SIG-M5 (cell line): ENCODE measurements around the gene HDGFL1.

Experiments used
- DNase-seq: peaks from one replicate; lab custom pipeline; 2025; lab: John Stamatoyannopoulos, UW

HDGFL1 gene

GRCh38 chr6:22590423-22590822 is 21.1 kb downstream of the HDGFL1 start:
- DNase-seq = no peak

GRCh38 chr6:22593895-22594294 is 24.5 kb downstream of the HDGFL1 start:
- DNase-seq = no peak

- no peak for DNase-seq
Observed at GRCh38 chr6:22596011-22596410, 26.6 kb downstream of the HDGFL1 start.

GRCh38 chr6:22598339-22598738 is 29.0 kb downstream of the HDGFL1 start:
- DNase-seq = no peak

- no peak for DNase-seq
Observed at GRCh38 chr6:22600059-22600458, 30.7 kb downstream of the HDGFL1 start.

- no peak for DNase-seq
Observed at GRCh38 chr6:22601984-22602383, 32.6 kb downstream of the HDGFL1 start.

- no peak for DNase-seq
Observed at GRCh38 chr6:22605736-22606135, 36.4 kb downstream of the HDGFL1 start.

- no peak for DNase-seq
Observed at GRCh38 chr6:22610127-22610526, 40.8 kb downstream of the HDGFL1 start.

- no peak for DNase-seq
Observed at GRCh38 chr6:22612236-22612635, 42.9 kb downstream of the HDGFL1 start.

- no peak for DNase-seq
Observed at GRCh38 chr6:22613051-22613450, 43.7 kb downstream of the HDGFL1 start.

- DNase-seq = no peak
Observed at GRCh38 chr6:22613695-22614094, 44.3 kb downstream of the HDGFL1 start.

- DNase-seq = no peak
Observed at GRCh38 chr6:22614547-22614946, 45.2 kb downstream of the HDGFL1 start.

- DNase-seq = no peak
Observed at GRCh38 chr6:22621028-22621427, 51.7 kb downstream of the HDGFL1 start.
